ENCODE data around the gene ZNF569. TPM values are rescaled to one million over a fixed set of nuclear protein-coding genes. Genes with fewer than 3 reads are reported as not detected.

Gene ZNF569
- total and polyA plus RNA-seq, 2 of the 13 experiments (the other 11 are each of a cell fraction or from before 2014, with no cell fraction given) = 1.4 to 5.7 TPM

GRCh38 chr19:37466798-37467607, at the start of gene ZNF569 (continued):
- no peak for TF ChIP-seq ZNF512 (CRISPR knock-in tag; IDR thresholded peaks at IDR 0.05)
- peak; percentile 81; the same call in 1 of the 2 replicates for TF ChIP-seq ZNF737 (CRISPR knock-in tag; IDR thresholded peaks at IDR 0.05; ENCODE audit: borderline replicate concordance)
- TF ChIP-seq MTERF4 (CRISPR knock-in tag; IDR thresholded peaks at IDR 0.05) = no peak
- TF ChIP-seq GLI4 (CRISPR knock-in tag; IDR thresholded peaks at IDR 0.05; ENCODE audit: borderline replicate concordance) = no peak
- no peak for TF ChIP-seq FOXA1 (IDR thresholded peaks at IDR 0.05)
- TF ChIP-seq FOXA1 (CRISPR knock-in tag; IDR thresholded peaks at IDR 0.05) = no peak
- TF ChIP-seq ARNTL (CRISPR knock-in tag; IDR thresholded peaks at IDR 0.05) = no peak
- TF ChIP-seq ZNF317 (CRISPR knock-in tag; IDR thresholded peaks at IDR 0.05) = peak; percentile 86; the same call in 1 of the 2 replicates
- TF ChIP-seq ZNF572 (CRISPR knock-in tag; IDR thresholded peaks at IDR 0.05) = 0 out of 2 replicates have a peak, but pooled peaks have one; percentile 60
- TF ChIP-seq ZNF224 (CRISPR knock-in tag; IDR thresholded peaks at IDR 0.05) = peak; percentile 64; the same call in 1 of the 2 replicates
- TF ChIP-seq CHCHD3 (CRISPR knock-in tag; IDR thresholded peaks at IDR 0.05) = no peak
- no peak for TF ChIP-seq TBX3 (IDR thresholded peaks at IDR 0.05; ENCODE audit: borderline replicate concordance)
- TF ChIP-seq MXI1 (IDR thresholded peaks at IDR 0.05; ENCODE audit: borderline replicate concordance, low read depth, low read length) = peak; percentile 37; the same call in 1 of the 3 replicates
- no peak for TF ChIP-seq ZSCAN20 (CRISPR knock-in tag; IDR thresholded peaks at IDR 0.05; ENCODE audit: borderline replicate concordance)
- no peak for TF ChIP-seq ZBTB39 (CRISPR knock-in tag; IDR thresholded peaks at IDR 0.05)
- TF ChIP-seq ZBTB20 (CRISPR knock-in tag; IDR thresholded peaks at IDR 0.05; ENCODE audit: borderline replicate concordance, low read depth) = peak; percentile 73; the same call in 1 of the 2 replicates
- no peak for TF ChIP-seq ZNF816 (CRISPR knock-in tag; IDR thresholded peaks at IDR 0.05; ENCODE audit: borderline replicate concordance)
- TF ChIP-seq TEAD2 (CRISPR knock-in tag; IDR thresholded peaks at IDR 0.05) = no peak
- no peak for TF ChIP-seq SETDB1 (CRISPR knock-in tag; IDR thresholded peaks at IDR 0.05; ENCODE audit: borderline replicate concordance)
- TF ChIP-seq JDP2 (CRISPR knock-in tag; IDR thresholded peaks at IDR 0.05; ENCODE audit: borderline replicate concordance) = no peak
- TF ChIP-seq POLR2AphosphoS2 (IDR thresholded peaks at IDR 0.05; ENCODE audit: low read depth, low read length) = no peak
- TF ChIP-seq ZNF331 (CRISPR knock-in tag; IDR thresholded peaks at IDR 0.05) = peak; percentile 72; the same call in 1 of the 2 replicates
- peak; percentile 94 for TF ChIP-seq GABPA (IDR thresholded peaks at IDR 0.05; ENCODE audit: low read depth, low read length)
- TF ChIP-seq GABPA (CRISPR knock-in tag; IDR thresholded peaks at IDR 0.05; ENCODE audit: low read depth) = peak; percentile 98
- no peak for TF ChIP-seq DNMT3B (CRISPR knock-in tag; conservative IDR thresholded peaks at IDR 0.05)
- peak; percentile 43; the same call in 1 of the 2 replicates for TF ChIP-seq TBX2 (CRISPR knock-in tag; IDR thresholded peaks at IDR 0.05; ENCODE audit: borderline replicate concordance)
- TF ChIP-seq NCOA2 (CRISPR knock-in tag; IDR thresholded peaks at IDR 0.05) = no peak; the same call in 1 of the 2 replicates

Data from HepG2 (cell line).